ENCODE results near the gene UBE2D4.

Gene UBE2D4

DNA sequence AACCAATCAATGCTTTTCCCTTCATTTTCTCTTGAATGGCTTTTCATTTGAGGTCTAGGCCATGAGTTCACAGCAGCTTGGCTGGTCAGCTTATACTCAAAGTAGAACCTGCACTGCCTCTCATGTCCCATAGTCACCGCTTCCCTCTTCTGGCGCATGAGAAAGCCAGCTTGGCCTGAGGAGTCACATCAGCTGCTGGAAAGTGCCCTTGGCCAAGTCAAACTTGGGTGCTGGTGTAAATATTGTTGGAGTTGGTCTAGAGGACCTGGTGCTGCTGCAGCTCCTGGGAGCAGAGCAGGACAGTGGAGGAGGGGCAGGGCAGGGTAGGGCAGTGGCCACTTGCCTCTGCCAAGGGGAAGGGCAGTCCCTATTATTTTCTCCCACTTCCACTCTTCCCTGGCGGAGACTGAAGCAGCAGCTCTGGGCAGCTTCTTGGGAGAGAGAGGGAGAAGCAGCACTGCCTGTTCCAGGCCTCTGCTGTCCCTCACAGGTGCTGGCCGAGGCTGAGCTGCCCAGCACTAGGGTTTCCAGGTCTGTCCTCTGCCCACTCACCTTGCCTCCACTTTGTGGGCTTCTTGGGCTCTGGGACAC is 12.8 kb downstream of the UBE2D4 start:
- CTCF ChIA-PET, result no interaction called here
- POLR2A ChIA-PET, result no interaction called here
- no peak for DNase-seq (ENCODE audit: low read depth, low spot score)
- TF ChIP-seq, protein P1, sequence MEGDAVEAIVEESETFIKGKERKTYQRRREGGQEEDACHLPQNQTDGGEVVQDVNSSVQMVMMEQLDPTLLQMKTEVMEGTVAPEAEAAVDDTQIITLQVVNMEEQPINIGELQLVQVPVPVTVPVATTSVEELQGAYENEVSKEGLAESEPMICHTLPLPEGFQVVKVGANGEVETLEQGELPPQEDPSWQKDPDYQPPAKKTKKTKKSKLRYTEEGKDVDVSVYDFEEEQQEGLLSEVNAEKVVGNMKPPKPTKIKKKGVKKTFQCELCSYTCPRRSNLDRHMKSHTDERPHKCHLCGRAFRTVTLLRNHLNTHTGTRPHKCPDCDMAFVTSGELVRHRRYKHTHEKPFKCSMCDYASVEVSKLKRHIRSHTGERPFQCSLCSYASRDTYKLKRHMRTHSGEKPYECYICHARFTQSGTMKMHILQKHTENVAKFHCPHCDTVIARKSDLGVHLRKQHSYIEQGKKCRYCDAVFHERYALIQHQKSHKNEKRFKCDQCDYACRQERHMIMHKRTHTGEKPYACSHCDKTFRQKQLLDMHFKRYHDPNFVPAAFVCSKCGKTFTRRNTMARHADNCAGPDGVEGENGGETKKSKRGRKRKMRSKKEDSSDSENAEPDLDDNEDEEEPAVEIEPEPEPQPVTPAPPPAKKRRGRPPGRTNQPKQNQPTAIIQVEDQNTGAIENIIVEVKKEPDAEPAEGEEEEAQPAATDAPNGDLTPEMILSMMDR (IDR thresholded peaks at IDR 0.05; ENCODE audit: insufficient read depth, low read length, missing control alignments), result no peak
- no peak overlapping the region for H3K4me3 ChIP-seq (ENCODE audit: low read depth, low read length)

DNA sequence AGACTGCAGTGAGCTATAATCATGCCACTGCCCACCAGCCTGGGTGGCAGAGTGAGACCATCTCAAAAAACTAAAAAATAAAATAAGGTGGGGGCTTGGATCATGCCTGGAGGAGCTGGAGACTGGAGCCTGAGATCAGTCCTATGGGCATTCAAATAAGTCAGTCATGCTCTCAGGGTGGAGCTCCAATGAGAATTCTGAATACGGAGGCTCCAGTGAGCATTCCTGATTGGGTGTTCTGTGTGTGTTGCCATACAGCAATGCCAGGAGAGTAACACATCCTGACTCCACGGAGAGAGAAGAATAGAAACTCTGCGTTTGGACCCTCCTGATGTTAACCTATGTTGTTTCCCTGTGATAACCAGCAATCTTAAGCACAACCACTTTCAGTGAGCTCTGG is 16.0 kb downstream of the UBE2D4 start:
- H3K4me3 ChIP-seq (ENCODE audit: low read depth, low read length), result no peak overlapping the region
- TF ChIP-seq, protein P1 (IDR thresholded peaks at IDR 0.05; ENCODE audit: insufficient read depth, low read length, missing control alignments), result no peak
- no peak for DNase-seq (ENCODE audit: low read depth, low spot score)
- ChIA-PET POLR2A (no interaction called here), CTCF (interaction anchor here (0.8 kb wide), 1 partner anchor 12 kb away, joined by 4 read pairs; no protein-coding TSS in a partner anchor)

DNA sequence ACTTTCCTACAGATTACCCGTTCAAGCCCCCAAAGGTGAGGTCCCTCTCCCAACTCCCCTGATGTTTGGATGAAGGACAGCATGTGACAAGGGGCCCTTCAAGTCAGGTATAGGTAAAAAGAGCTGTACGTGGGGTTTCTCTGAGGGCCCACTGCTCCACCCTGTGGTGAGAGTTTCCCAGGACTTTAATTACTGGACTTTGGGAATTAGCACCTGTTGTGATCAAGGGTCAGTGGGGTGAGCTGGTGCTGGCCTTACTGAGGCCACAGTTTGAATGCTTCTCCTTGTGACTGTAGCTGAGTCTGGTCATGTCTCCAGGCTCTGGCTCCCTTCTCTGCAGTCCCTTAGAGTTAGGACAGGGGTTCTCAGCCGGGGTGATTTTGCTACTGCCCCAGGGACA is 16.8 kb downstream of the UBE2D4 start:
- TF ChIP-seq, protein P1 (IDR thresholded peaks at IDR 0.05; ENCODE audit: insufficient read depth, low read length, missing control alignments), result no peak
- H3K4me3 ChIP-seq (ENCODE audit: low read depth, low read length), result no peak overlapping the region
- DNase-seq (ENCODE audit: low read depth, low spot score), result no peak
- POLR2A ChIA-PET, result no interaction called here
- CTCF ChIA-PET, result interaction anchor here (0.8 kb wide), 1 partner anchor 11 kb away, joined by 4 read pairs; no protein-coding TSS in a partner anchor

DNA sequence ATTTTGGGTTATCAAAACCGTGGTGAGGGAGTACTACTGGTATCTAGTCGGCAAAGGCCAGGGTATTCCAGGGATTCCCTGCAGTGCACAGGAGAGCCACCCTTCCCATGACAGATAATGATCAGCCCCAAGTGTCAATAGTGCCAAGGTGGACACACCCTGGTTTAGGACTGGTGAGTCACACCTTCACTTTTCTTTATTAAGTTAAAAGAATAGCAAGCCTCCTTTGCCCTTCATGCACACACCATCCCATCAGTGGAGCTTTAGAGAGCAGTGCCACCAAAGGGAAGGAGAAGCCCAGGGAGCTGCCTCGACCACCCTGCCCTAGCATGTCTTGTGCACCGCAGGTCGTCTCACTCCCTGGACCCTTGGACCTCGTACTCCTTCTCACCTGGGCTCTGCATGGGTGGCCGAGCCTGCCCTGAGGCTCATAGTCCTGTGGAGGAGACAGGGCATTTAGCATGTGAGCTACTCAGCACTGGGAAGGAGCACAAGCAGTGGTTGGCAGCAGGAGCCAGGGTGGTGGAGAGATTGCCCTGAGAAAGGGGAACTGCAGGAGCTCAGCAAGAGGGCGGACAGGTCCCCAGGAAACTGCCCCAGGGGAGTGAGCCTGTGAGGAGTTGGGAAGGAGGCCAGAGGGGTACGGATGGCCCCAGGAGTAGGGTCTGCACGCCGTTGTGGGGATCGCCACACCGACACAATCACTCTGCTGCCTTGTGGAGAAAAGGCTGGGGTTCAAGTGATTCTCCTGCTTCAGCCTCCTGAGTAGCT is 17.4 kb downstream of the UBE2D4 start:
- CTCF ChIA-PET, result interaction anchor here (1.4 kb wide), 1 partner anchor 11 kb away, joined by 7 read pairs; no protein-coding TSS in a partner anchor
- no peak for DNase-seq (ENCODE audit: low read depth, low spot score)
- TF ChIP-seq, protein P1 (IDR thresholded peaks at IDR 0.05; ENCODE audit: insufficient read depth, low read length, missing control alignments), result no peak
- no peak overlapping the region for H3K4me3 ChIP-seq (ENCODE audit: low read depth, low read length)
- POLR2A ChIA-PET, result no interaction called here

DNA sequence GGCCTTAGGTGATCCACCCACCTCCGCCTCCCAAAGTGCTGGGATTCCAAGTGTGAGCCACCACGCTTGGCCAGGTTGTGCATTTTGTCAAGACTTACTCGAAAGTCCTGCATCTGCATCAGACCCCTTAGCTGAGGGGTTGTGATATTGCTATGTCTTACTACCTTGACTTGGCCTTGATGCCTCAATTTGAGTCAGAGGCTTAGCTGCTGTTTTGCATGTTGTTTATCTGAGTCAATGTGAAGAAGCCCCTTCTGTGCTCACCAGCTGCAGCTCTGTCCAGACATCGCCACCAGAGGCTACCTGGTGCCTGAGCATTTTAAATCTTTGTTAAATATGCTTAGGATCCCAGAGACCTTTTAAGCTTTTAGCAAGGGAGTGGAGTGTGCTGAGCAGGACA is 18.1 kb downstream of the UBE2D4 start:
- no peak for DNase-seq (ENCODE audit: low read depth, low spot score)
- ChIA-PET POLR2A (no interaction called here), CTCF (interaction anchor here (1.3 to 1.4 kb wide), 2 partner anchors 10 to 12 kb away, joined by 4 to 7 read pairs; no protein-coding TSS in a partner anchor)
- H3K4me3 ChIP-seq (ENCODE audit: low read depth, low read length), result no peak overlapping the region
- TF ChIP-seq, protein P1 (IDR thresholded peaks at IDR 0.05; ENCODE audit: insufficient read depth, low read length, missing control alignments), result no peak

DNA sequence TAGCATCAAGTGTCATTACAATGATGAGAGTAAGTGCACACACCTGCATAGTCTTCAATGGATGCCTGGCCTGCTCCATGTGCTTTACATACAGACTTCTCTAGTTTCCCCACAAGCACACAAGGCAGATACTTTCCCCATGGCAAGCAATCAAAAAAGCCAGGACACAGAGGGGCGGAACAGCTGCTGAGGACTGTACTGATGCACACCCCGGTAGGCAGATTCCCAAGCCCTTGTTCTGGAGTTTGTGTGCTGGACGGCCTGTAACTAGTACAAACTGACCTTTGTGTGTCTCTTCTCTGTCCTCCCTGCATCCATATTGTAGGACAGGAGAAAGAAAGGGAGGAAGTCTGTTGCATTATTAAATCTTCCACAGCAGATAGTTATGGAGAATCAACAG is 25.8 kb downstream of the UBE2D4 start:
- DNase-seq (ENCODE audit: low read depth, low spot score), result no peak
- ChIA-PET POLR2A (no interaction called here), CTCF (no interaction called here)
- no peak overlapping the region for H3K4me3 ChIP-seq (ENCODE audit: low read depth, low read length)
- TF ChIP-seq, protein P1 (IDR thresholded peaks at IDR 0.05; ENCODE audit: insufficient read depth, low read length, missing control alignments), result no peak
